GM18909 (cell line): Measurements from ENCODE around the gene LRRC49.
"Not testable (repeated sequence)": the region's sequence is repeated elsewhere in the genome, so short reads cannot be mapped to it uniquely, and the experiment has no call there.

Experiments used
- ATAC-seq: cut with Tn5 transposase; IDR thresholded peaks from one replicate; pipeline ENCODE4 v1.9.1; 2021; ENCODE audit warnings: mild to moderate bottlenecking; ENCODE audit not compliant: unreplicated experiment, poor library complexity

LRRC49 gene

GRCh38 chr15:71044006-71044405, 151.4 kb downstream of the LRRC49 start:
- no peak for ATAC-seq

DNA sequence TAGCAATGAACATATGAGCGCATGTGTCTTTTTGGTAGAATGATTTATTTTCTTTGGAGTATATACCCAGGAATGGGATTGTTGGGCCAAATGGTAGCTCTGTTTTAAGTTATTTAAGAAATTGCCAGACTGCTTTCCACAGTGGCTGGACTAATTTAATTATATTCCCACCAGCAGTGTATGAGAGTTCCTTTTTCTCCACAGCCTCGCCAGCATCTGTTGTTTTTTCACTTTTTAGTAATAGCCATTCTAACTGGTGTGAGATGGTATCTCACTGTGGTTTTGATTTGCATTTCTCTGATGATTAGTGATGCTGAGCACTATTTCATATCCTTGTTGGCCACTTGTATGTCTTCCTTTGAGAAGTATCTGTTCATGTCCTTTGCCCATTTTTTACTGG, 153.5 kb downstream of the LRRC49 start:
- not testable (repeated sequence) for ATAC-seq

DNA sequence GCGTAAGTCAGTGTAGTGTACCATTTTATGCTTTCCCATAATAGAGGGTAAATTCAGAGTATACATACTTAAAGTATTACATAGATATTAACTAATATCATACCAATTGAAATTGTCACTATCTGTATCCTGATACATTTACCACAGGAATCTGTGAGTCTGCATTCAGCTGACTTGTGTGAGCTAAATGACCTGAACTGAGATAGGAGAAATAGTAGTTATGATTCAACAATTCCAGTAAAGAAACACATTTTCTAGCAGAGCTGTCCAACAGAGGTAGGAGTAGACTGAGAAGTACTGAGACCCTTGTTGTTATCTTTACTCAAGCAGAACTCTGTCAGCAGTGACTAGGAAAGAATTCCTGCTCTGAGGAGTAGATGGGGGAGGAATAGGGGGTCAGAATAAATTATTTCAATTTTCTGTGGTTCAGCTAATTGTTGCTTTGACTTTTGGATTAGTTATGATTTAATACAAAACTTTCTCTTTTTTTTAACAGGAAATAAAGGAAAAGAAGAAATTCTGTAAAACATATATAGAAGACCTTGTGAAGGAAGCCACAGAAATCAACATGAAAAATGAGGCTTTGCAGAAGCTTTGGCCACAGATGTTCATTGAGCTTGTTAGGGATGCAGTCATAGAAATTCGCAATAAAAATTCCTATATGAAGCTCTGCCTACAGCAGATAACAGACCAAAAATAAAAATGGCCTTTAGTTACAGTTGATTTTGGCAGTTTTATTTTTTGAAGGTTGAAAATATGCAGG, 156.5 kb downstream of the LRRC49 start:
- ATAC-seq = no peak

DNA sequence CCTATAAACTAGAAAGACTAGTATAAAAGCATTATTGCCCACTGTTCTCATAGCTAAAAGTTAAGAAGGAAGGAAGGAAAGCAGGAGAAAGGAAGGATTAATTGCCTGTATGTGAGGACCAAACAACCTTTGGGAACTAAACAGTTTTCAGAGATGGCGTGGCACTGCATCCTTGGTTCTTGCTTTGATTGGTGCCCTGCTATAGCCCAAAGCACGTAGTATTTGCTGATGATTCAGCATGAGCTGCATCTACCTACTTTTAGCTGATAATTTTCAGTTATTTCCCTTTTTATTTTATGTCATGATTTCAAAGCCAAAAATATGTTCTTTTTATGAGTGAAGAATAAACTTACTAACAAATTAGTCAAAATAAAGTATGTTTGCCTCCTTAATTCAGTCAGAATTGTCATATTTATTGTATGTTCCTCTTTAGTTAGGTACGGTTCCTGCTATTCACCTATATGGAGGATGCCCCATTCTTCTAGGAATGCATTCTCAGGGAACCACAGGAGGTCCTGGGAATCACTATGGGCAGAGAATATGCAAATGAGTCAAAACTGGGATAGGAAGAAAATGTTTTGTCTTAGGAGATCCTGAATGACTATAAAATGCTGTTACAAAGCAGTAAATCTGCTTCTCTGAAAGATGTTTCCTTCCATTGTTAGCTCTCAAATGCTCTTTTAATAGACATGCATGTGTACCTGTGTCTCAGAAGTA, 157.2 kb downstream of the LRRC49 start:
- no peak for ATAC-seq

DNA sequence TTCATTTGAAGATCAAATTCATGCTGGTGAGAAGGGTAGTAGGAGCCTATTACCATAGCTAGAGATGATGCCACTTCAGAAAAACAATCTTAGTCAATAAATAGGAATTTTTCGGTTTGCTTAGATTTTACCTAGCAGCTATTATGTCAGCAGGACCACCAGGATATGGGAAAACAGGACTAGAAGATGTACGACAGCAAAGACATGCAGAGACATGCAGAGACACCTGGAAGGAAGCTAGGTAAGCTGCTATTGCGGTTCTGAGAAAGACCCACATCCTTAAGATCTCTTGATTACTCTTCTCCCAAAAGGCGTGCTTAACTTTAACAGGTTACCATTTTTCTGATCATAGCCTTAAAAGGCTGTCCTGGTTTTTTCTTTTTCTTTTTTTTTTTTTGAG, 157.8 kb downstream of the LRRC49 start:
- no peak for ATAC-seq

DNA sequence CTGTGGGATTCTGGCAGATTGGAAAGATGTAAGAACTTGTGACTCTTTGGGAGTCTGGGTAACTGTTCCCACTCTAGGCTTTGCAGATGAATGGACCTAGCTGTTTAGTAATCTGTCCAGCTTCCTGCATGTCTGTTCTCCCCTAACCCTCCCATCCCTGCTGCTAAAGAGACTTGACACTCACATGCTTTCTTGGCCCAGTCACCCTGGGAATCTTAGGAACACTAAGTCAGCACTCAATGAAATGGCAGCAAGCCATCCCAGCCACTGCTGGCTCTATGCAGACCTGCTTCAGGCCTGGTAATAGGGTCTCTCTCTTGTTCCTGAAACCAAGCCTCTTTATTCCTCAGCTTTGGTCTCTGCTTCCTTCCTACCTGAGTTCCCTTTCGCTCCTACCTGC, 158.9 kb downstream of the LRRC49 start:
- ATAC-seq = no peak

DNA sequence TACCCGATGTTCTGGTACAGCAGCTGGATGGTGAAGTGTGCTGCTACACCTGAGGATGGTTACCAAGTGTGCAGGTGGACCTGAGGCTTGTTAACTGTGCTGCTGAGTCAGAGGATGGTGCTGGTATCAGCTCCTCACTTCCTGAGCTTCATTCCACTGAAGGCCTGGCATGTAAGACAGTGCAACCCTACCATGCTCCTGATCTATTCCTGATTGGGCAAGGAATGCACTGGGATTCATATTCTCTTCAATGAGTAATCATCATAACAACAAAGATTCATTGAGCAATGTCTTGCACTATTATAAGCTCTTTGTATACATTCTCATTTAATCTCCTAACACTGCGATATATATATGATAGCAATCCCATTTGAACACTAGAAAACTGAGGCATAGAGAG, 159.7 kb downstream of the LRRC49 start:
- no peak for ATAC-seq

DNA sequence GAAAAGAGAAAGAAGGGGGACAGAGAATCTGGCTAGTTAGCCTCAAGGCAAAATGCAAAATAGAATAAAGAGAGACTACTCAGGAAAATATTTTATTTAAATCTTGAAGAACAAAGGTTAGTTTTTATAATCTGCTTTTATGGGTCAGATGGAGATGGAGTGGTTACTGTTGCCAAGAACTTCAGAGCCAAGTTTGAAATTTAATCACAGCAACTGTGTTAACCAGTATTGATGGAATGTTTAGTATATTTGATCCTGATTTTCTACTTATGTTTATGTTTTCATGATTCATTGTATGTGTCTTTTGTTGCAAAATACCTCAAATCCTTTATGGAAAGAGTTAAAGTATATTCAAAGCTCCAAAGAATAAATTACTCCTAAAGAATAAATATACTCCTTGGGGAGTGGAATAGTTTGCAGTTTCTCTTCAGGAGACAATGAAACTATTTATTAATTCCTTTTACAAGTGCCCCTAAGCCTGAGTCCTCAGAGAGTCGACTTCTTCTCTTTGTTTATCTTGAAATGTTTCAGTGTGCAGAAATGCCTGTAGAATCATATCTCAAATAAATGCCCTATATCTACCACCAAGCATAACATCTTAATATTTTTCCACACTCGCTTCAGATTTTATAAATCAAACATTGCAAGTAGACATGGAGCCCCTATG, 161.8 kb downstream of the LRRC49 start:
- ATAC-seq = no peak

- ATAC-seq = no peak
These were observed 162.8 kb downstream of the LRRC49 start for GRCh38 chr15:71055461-71055860.

DNA sequence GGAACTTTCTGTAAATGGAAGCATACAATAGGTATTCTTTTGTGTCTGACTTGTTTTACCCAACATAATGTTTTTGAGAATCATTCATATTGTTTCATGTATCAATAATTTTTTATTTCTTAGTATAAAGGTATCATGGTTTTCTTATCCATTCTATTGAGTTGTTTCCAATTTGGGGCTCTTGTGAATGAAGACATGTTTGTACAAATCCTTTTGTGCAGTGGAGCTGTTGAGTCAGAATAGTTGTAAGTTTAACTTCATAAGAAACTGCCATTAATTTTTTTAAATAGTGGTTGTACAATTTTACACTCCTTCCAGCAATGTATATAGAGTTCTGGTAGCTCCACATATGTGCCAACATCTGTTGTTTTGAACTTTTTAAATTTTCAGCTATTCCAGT, 163.5 kb downstream of the LRRC49 start:
- no peak for ATAC-seq

- no peak for ATAC-seq
These were observed 164.5 kb downstream of the LRRC49 start for GRCh38 chr15:71057143-71057542.

DNA sequence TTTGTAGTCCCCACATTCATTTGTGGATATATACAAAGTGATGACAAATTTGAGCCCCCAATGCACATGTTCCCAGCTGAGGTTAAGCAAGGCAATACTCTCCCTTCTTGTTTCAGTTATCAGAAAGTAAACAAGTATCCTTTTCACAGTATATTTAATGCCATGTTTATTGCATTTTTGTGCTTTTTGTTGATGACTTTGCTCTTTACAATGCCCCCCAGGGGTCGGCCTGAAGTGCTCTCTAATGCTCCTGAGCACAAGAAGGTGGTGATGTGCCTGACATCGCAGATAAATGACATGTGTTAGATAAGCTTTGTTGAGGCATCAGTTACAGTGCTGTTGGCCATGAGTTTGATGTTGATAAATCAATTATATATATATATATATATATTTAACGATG, 165.0 kb downstream of the LRRC49 start:
- no peak for ATAC-seq

DNA sequence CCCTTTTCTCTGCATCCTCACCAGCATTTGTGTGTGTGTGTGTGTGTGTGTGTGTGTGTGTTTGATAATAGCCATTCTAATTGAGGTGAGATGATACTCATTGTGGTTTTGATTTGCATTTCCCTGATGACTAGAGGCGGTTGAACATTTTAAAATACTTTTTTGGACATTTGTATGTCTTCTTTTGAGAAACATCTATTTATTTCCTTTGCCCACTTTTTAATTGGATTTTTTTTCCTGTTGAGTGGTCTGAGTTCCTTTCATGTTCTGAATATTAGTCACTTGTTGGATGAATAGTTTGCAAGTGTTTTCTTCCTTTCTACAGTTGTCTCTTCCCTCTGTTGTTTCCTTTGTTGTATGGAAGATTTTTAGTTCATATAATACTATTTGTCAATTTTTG, 168.4 kb downstream of the LRRC49 start:
- ATAC-seq = no peak

GRCh38 chr15:71066983-71067382, 174.4 kb downstream of the LRRC49 start:
- no peak for ATAC-seq

DNA sequence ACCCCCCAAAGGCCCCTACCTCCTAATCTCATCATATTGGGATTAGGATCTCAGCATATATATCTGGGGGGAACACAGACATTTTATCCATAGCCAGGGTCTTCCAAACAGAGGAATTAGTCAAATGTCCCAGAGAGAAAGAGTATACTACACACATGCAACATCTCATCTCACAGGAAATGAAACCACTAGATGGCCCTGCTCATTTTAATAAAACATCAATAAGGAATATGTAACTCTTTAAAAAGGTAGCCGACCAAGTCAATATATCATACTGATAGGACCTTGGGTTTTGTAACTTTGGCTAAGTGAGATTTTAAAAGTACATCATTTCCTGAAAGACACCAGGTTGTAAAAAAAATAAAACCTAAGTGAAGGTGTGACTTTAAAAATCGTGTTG, 177.1 kb downstream of the LRRC49 start:
- ATAC-seq = no peak

DNA sequence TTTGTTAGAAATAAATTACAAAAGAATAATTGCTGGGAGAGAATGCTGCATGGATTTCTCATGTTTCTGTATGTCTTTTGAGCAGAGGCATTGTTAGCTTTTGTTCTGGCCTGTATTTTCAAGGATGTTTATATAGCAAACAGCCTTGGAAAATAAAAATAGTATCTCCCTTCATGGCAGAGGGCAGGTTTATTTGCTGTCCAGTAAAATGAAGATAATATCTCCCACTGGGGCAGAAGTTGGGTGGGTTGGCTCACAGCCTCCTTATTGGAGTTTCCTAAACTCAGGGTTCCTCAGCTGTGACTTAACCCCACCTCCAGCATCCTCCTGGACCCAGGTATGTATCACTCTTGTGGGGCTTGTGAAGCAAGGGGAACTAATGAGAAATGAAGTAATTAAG, 178.9 kb downstream of the LRRC49 start:
- no peak for ATAC-seq

GRCh38 chr15:71072423-71072822, 179.8 kb downstream of the LRRC49 start:
- ATAC-seq = no peak

DNA sequence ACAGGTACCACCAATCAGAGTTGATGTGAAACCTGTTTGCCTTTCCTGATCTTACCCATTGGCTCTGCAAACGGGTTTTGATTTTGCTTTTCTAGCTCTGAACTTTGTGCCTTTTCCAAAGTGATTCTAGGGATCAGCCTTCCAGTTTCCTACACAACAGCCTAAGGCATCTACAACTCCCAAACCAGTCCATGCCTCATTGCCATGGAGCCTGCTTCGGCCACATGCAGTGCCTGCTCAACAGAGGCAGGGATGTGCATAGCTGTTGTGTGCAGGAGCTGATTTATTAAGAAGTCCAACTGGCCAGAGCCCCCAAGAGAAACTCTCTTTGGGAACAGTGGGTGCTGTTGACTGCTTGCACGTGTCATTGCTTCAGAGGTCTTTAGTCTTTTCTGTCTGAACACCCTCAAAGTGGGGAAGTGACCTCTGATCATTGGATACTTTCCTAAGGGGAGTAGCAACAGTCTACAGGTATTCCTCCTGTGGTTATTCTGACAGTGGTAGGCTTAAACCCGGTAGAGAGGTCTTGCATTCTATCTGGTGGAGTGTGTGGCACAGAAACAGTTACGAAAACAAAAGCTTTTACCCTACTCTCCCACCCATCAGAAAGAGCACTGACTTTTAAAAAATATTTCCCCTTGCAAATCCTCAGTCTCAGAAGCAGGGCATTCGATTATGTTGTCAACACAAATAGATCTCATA, 186.0 kb downstream of the LRRC49 start:
- no peak for ATAC-seq

DNA sequence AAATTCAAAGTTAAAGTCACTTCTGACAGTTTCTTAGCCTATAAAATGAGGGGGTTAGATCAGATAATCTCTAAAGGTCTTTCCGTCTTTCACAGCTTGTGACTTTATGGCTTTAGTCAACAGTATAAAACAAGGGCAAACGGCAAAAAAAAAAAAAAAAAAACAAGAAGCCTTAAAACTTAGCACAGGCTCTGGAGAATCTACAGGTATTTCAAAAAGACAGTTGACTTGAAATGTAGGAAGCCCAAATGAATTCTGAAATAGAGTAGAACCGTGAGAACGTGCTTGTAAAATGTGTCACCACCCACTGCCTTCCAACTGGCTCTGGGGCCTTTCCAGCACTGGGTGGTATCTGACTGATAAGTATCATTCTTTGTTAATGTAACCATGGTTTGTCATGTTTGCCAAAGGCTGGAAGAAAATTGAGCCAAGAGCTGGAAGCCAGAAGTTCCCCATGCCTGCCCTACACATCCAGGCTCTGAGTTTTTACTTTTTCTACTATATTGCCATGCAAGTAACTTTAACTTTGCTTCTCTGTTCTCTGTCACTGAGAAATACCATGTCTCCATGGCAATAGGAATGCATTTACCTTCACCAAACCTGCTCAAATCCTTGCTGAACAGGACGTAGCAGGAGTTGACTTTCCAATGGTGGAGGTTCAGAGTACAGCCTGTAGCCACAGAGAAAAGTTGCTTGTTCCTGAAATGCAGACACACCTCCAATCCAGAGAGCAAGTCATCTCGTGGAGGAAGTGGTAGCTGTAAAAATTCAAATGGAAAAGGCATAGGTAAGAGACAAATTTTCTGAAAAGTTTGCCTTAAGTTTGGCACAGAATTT, 186.8 kb downstream of the LRRC49 start:
- no peak for ATAC-seq

- no peak for ATAC-seq
These were observed 187.5 kb downstream of the LRRC49 start for GRCh38 chr15:71080166-71080565.
